ENCODE measurements around the gene DMXL1.

DNA sequence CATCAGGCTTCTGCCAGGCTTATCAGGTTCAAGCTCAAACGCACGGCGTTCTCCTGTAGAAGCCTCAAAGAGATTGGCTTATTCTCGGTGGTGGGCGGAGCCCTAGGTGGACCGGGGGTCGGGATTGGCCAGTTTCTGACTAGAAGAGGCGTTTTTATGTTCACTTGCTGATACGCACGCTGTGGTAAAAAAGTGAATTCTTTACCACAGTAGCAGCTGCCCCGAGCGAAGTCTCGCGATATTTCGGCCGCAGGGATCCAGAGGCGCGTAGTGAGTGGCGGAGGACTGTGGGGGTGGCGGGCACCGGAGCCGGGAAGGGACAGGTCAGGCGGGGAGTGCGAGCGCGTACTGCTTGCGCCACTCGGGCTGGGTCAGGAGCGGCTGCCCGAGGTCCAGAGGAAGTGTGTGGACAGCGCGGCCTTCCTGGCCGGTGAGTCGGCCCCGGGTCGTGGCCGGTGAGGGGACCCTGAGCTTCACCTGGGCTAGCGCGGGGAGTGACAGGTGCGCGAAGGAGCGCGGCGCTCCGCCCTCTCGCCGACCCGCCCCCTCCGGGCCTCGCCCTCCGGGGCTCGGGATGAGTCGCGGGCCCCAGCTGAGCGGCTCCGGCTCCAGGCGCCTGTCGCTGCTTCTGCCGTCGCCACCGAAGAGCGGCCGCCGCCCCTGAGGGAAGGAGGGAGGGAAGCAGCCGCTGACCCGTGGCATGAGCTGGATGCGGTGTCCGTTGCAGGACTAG lies at the start of gene DMXL1:
- TF ChIP-seq EZH2phosphoT487 (IDR thresholded peaks at IDR 0.05; ENCODE audit: insufficient read depth, low read depth) (no peak), EZH2 (IDR thresholded peaks at IDR 0.05; ENCODE audit: insufficient read depth, poor library complexity, severe bottlenecking) (no peak)

All from GM23248 (cell line).